A673 (cell line): Measurements from ENCODE around the gene GLI2. TPM values are rescaled to one million over a fixed set of nuclear protein-coding genes. Genes with fewer than 3 reads are reported as not detected.

ENCODE experiments used
- BruUV-seq: library from RNA; stranded (reverse); fragments of 400-500 nt; replicated peaks from 2 replicates; lab custom pipeline; 2021; lab: Mats Ljungman, UMichigan
- CTCF ChIA-PET: fragments of 300-600 bp; sonication (Branson Sonifier 250); formaldehyde crosslinking; loops from one replicate; lab custom pipeline; 2022; ENCODE audit warnings: antibody characterized with exemption; lab: Charles Lee
- POLR2A ChIA-PET: fragments of 300-600 bp; sonication (Branson Sonifier 250); formaldehyde crosslinking; loops from one replicate; lab custom pipeline; 2022; ENCODE audit warnings: antibody characterized with exemption; ENCODE audit not compliant: low non-redundant PET; lab: Charles Lee
- DNase-seq: peaks from one replicate; pipeline ENCODE4 v3.0.0-alpha.2; 2015; ENCODE audit warnings: low spot score
- H3K27ac ChIP-seq: fragments of 200-600 bp; sonication (generic); 2 replicates; pipeline ENCODE4 v1.5.1; 2016; ENCODE audit warnings: mixed run types, low read depth, mild to moderate bottlenecking, mixed read lengths, antibody characterized with exemption, low read length; ENCODE audit not compliant: poor library complexity, severe bottlenecking
- H3K27me3 ChIP-seq: fragments of 200-600 bp; sonication (generic); replicated peaks from 2 replicates; pipeline ENCODE4 v1.6.1; 2017; ENCODE audit warnings: mixed run types, low read depth, mild to moderate bottlenecking, mixed read lengths, antibody characterized with exemption, low read length; ENCODE audit not compliant: insufficient read depth, poor library complexity
- H3K36me3 ChIP-seq: fragments of 200-600 bp; sonication (generic); 2 replicates; pipeline ENCODE4 v1.6.1; 2016; ENCODE audit warnings: mixed run types, mild to moderate bottlenecking, mixed read lengths, antibody characterized with exemption, low read length; ENCODE audit not compliant: insufficient read depth, poor library complexity, severe bottlenecking
- H3K4me1 ChIP-seq: fragments of 200-600 bp; sonication (generic); 2 replicates; pipeline ENCODE4 v1.6.1; 2017; ENCODE audit warnings: mixed run types, mild to moderate bottlenecking, mixed read lengths, antibody characterized with exemption, low read length; ENCODE audit not compliant: insufficient read depth, poor library complexity, severe bottlenecking
- H3K4me3 ChIP-seq: fragments of 200-600 bp; sonication (generic); 2 replicates; pipeline ENCODE4 v1.5.1; 2016; ENCODE audit warnings: low read depth, mixed run types, mild to moderate bottlenecking, mixed read lengths, low read length; ENCODE audit not compliant: poor library complexity, severe bottlenecking
- H3K9me3 ChIP-seq: fragments of 200-600 bp; sonication (generic); 2 replicates; pipeline ENCODE4 v1.6.1; 2016; ENCODE audit warnings: mixed run types, low read depth, mild to moderate bottlenecking, mixed read lengths, antibody characterized with exemption, low read length; ENCODE audit not compliant: poor library complexity, severe bottlenecking
- CTCF ChIP-seq: fragments of 300-800, 200-600 bp; sonication (generic); conservative IDR thresholded peaks from 2 replicates; pipeline ENCODE4 v1.5.1; 2017; ENCODE audit warnings: low read depth, mild to moderate bottlenecking, antibody characterized with exemption, low read length, moderate library complexity, mixed read lengths
- EZH2 ChIP-seq: fragments of 200-600 bp; sonication (generic); IDR thresholded peaks from 2 replicates; pipeline ENCODE4 v1.6.1; 2017; ENCODE audit warnings: borderline replicate concordance, low read depth, mild to moderate bottlenecking, mixed read lengths, antibody characterized with exemption, low read length; ENCODE audit not compliant: poor library complexity, severe bottlenecking
- intact Hi-C: fragments of 100-400 bp; cut with micrococcal nuclease; formaldehyde crosslinking; loops from one replicate; pipeline ENCODE4 v1.10.0; 2022; ENCODE audit not compliant: unreplicated experiment
- total RNA-seq: library from RNA; stranded (reverse); gene quantifications from 2 replicates; pipeline ENCODE4 v1.2.3, GENCODE V29; 2021

GLI2 gene
- total RNA-seq, 1 experiment from 2014 or later, result 8.1 TPM

GRCh38 chr2:120766470-120767351, 31.0 kb downstream of the GLI2 start:
- peaks cover 14% of the 10 kb centered on the region for H3K4me1 ChIP-seq
- CTCF ChIA-PET, result no interaction called here

GRCh38 chr2:120767486-120768005, 31.9 kb downstream of the GLI2 start:
- DNase-seq, result no peak
- no peaks in the 10 kb centered on the region for H3K36me3 ChIP-seq
- peaks cover 21% of the 10 kb centered on the region for H3K4me1 ChIP-seq
- BruUV-seq, result no TSS peak
- ChIA-PET POLR2A (no interaction called here), CTCF (no interaction called here)
- no peaks in the 10 kb centered on the region for H3K27me3 ChIP-seq
- intact Hi-C loops, result no loop called here
- no peak overlapping the region for H3K4me3 ChIP-seq
- no peak overlapping the region for H3K27ac ChIP-seq
- H3K9me3 ChIP-seq, result no peaks in the 10 kb centered on the region
- TF ChIP-seq EZH2 (no peak), CTCF (no peak)

More at GRCh38 chr2:120766470-120767351, 31.0 kb downstream of the GLI2 start:
- H3K9me3 ChIP-seq, result no peaks in the 10 kb centered on the region
- POLR2A ChIA-PET, result no interaction called here
- no peaks in the 10 kb centered on the region for H3K27me3 ChIP-seq
- intact Hi-C loops, result no loop called here
- no peaks in the 10 kb centered on the region for H3K36me3 ChIP-seq
- no peak overlapping the region for H3K27ac ChIP-seq
- H3K4me3 ChIP-seq, result no peak overlapping the region
- no peak for DNase-seq
- no TSS peak for BruUV-seq
- no peak for TF ChIP-seq EZH2
- no peak for TF ChIP-seq CTCF

GRCh38 chr2:120768112-120769048, 32.7 kb downstream of the GLI2 start:
- no peak for DNase-seq
- H3K9me3 ChIP-seq, result no peaks in the 10 kb centered on the region
- no peak overlapping the region for H3K4me3 ChIP-seq
- intact Hi-C loops, result no loop called here
- ChIA-PET CTCF (no interaction called here), POLR2A (no interaction called here)
- peaks cover 29% of the 10 kb centered on the region for H3K4me1 ChIP-seq
- H3K27me3 ChIP-seq, result no peaks in the 10 kb centered on the region
- no TSS peak for BruUV-seq
- no peak for TF ChIP-seq EZH2
- TF ChIP-seq CTCF, result no peak
- H3K27ac ChIP-seq, result no peak overlapping the region
- no peaks in the 10 kb centered on the region for H3K36me3 ChIP-seq
